SW 1271 (cell line): ENCODE data around the gene MTHFD1L.
"Not testable (repeated sequence)": the region's sequence is repeated elsewhere in the genome, so short reads cannot be mapped to it uniquely, and the experiment has no call there.

ENCODE experiments used
- DNase-seq, 2 experiments: peaks; one replicate each; lab custom pipeline; 2025; lab: John Stamatoyannopoulos, UW

The MTHFD1L gene

DNA sequence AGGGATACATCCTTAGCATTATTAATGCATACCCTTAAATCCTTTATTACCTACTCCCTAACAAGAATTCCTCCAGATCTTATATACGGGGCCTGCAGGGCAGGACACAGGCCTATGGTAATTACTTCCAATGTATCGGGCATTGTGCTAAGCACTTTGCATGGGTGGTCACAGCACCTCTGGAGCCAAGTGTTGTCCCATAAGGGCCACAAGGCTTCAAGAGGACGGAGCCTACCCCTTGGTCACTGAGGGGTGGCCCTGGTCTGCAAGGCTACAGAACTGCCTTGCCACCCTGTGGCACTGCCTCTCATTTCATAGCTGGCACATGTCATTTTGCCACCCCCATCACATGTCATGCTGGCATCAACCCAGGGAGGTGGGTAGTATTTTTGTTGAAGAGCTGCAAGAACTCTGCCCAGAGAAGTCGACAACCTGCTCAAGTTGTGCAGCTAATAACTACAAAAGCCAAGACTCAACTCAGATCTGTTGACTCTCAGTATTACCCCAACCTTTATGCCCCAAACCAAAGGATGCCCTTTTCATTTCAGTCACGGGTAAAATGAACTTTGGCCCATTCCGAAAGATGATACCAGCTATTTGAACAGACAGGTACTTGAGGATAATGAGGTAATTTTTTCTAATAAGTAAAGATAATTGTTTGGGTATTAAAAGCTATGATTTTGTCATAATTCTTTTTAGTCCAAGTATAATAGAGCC, 230.2 kb downstream of the MTHFD1L start:
- DNase-seq: no peak

DNA sequence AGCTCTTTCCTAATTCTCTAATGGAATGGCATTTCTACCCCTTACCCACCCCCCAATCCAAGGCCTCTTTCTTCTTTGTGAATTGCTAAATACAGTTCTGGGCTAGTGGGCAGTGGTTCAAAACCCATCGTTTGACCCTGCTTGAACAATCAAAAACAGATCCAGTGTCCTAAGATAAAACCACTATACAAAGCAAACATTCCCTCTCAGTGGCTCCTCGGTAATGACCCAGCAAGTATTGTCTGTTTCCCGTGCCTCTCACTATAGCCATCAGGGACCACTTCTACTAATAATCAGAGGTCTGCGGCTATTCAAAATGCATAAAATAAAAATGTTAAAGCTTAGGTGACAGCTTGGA, 230.7 kb downstream of the MTHFD1L start:
- no peak for DNase-seq

DNA sequence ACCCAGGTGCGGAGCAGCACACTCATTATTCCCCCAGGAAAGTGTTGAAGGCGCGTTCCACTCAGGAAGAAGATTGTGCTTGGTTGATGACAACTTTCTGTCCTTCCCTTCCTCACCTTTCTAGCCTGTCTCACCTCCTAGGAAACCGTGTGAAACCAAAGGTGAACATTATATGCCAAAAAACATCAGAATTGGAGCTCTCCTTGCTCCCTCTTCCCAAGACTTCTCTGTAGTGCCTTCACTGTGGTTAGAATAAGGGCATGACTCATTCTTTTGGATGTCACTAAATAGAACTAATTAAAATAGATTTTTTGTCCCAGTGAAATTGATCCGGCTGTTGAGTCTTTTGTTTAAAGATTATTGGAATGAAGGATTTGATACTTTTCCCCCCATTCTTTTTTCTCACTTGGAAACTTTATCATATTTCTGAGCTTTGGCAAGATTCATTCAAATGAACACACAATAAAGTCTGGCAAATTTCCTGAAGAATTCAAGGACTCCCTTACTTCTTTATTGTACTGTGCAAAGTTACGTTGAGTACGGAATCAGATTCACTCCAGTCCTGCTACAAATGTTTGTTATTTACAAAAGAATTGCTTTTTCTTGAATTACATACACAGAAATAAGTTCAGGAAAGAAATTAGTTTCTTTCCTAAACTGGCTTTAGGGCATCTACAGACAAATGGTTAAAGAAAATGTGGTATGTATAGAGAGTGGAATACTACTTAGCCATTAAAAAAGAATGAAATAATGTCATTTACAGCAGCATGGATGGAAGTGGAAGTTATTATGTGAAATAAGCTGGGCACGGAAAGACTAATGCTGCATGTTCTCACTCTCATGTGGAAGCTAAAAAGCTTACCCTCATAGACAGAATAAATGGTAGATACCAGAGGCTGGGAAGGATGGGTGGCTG, 231.4 kb downstream of the MTHFD1L start:
- DNase-seq: no peak

DNA sequence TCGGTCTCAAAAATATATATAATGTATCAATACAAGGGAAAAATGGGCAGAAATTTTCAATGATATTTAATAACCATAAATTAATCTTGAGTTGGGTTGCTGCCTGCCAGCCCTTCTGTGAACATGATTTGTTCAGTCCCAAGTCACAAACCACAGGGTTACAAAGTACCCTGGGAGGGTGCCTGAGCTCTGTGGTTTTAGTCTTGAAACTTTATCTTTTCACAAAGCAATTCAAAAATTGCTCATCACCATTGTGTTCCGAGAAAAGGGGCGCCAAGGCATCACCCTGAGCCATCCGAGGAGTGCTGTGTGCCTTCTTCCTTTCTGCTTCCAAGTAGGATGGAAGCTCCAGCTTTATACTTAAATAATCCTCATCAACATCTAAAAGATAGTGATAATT, 232.7 kb downstream of the MTHFD1L start:
- DNase-seq: no peak

DNA sequence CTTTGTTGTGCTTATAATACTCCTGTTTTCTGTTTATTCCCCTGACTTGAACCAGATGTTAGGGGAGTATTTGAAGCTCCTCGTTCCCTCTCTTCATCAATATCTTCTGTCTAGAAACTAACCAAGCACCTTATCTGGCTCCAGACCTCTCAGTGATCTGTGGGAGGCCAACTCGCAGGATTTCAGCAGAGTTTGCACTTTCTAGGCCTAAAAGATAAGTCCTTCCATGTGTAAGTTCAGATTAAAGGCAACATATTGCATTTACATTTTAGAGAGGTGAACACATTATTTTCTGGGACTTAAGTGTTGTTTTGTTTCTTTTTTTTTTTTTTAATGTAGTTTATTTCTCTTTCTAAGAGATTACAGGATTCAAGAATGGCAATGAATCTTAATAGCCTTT, 234.8 kb downstream of the MTHFD1L start:
- DNase-seq: no peak

DNA sequence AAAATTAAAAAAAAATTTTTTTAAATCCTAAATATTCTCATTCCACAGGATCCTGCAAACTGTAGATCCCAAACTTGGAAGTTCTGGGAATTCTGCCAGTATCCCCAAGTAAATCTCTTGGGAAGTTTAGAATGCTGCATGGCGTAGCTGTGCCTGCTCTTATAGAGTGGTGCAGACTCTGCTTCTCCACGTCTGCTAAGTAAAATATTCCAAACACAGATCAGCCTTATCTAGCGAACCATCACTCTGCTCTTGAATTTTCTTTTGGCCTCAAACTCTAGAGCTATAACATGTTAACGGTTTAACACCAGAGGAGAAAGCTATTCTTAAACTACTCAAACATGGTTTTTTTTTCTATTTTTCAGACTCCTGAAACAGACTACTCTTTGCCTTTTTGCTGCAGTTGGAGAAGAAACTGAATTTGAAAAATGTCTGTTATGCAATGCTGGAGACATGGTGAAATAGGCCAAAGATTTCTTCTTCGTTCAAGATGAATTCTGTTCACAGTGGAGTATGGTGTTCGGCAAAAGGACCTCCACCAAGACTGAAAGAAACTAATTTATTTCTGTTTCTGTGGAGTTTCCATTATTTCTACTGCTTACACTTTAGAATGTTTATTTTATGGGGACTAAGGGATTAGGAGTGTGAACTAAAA, 235.8 kb downstream of the MTHFD1L start:
- no peak for DNase-seq

DNA sequence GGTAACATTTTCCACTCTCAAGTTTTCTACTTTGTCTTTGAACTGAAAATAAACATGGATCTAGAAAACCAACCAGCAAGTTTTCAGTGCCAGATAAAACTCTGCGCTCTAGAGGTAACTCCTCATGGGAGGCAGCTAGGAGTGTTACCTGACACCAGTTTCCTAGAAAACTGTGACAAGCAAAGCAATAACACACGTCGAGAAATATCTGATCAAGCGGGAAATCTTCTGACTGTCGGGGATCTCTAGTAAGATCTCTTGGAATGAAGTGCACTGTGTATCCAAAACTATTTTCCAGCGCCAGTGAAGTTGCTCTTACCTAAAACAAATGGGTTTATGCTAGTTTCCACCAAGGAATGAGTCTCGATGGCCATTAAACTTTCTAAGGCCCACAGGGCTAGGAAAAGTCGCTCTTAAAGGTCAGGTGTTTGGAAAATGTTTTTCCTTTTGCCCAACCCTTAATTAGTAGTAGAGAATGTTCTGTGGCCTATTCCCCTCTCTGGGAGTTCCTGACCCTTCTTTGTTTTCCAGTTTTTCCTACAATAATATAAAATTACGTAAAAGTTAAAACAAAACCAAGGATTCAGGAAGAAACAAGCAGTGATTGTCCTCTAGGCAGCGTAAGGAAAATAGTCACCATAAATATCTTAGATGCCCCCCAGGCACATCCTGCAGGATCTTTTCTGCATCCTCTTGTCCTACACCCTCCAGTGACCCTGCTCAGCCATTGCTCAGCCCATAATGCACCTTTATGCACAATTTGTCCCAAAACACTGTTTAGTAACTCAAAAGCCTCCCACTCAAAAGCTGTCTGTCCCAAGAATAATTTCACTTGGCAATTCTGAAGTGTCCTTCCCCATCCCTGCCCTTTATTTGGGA, 236.6 kb downstream of the MTHFD1L start:
- DNase-seq: no peak

DNA sequence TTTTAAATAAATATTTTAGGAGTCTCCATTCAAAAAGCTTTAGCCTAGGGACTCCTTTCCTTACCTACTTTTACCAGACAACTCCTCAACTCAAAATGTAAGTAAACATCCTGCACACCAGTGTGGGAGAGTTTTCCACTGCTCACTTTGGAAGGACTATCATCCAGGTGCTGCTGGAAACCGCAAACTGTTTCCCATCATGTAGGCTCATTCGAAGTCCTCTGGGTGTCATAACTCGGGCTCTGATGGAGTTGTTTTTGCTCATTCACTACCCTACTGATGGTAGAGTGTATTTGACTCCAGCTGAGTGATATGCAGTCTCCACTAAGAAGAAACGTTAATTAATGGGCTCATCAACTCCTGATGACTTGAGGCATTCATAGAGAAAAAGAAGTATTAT, 237.8 kb downstream of the MTHFD1L start:
- no peak for DNase-seq

DNA sequence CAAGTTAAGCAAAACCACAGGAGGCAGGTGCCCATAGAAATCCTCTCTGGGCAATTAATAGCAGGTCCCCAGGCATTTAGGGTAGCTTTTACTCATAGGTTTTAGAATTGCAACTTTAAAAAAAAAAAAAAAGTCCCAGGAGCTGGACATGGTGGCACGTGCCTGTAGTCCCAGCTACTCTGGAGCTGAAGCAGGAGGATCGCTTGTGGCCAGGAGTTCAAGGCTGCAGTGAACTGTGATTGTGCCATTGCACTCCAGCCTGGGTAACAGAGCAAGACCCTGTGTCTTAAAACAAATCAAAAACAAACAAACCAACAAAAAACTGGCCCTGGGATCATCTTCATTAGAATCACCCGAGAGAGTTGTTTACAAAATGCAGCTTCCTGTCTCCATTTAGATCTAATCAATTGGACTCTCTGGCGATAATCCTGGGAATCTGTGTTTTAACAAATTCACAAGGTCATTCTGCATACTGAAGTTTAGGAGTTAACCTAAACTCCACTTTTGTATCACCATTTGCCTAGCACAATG, 242.5 kb downstream of the MTHFD1L start:
- no peak for DNase-seq

DNA sequence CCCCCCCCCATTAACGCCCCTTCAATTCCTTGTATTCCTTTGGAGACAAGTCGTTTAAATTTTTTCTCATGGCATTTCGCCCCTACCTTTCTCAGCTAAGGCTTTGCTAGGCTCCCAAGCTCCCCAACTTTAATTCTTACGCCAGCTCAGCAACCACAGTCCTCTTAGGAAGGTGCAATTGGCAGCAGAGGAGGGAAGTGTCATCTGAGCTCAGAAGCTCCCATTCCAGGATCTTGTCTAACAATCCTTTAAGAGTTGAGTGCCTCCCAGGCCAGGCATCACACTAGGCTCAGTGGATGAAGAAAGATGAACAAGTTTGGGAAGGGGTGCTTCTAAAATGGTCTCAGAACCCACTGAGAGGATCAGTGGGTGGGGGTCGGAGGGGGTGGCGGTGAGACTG, 243.0 kb downstream of the MTHFD1L start:
- no peak for DNase-seq

DNA sequence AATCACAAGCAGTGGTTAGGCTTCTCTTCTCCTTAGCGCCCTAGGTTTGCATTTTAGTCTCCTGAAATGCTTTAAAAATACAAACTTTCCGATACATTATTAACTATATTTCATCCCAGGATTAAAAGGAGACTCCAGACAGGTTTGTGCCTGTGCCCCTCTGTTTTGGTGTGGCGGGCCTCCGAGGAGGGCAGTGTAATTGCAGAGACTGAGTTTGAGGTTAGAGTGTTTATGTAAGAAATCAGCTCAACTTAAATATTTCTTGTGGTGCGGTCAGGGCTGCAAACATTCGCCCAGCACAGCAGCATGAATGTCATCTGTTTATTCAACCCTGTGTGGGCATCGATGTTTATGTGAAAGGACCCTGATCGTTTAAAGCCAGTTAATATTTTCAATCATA, 243.9 kb downstream of the MTHFD1L start:
- DNase-seq: no peak

DNA sequence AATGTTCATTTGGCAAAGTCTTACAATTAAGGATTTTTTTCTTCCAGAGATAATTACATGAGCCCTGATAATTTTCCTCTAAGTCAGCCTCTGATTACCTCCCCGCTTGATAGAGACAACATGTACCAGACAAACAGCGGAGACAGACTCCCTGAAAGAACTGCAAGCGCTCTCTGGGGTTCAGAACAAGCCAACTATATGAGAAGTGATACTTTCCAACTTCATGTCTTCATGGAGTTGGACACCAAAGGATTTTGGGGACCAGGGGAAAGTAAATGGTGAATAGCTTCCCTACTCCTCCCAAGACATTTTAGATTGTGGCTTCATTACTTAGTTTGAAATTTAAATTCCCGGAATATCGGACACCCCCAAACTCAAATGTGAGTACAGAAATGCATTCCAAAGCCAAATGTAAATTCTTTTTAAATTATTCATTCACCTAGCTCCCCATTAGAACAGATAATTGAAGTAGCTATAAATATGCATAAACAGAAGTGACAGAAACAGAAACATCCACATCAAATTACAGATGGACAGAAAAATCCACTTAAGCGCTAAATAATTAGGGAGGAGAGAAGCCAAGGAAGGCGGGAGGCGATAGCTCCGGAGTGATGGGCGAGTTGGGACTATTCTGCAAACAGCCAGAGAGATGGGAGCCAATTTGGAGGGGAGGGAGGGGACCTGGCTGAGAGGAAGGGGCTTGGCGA, 244.5 kb downstream of the MTHFD1L start:
- no peak for DNase-seq

DNA sequence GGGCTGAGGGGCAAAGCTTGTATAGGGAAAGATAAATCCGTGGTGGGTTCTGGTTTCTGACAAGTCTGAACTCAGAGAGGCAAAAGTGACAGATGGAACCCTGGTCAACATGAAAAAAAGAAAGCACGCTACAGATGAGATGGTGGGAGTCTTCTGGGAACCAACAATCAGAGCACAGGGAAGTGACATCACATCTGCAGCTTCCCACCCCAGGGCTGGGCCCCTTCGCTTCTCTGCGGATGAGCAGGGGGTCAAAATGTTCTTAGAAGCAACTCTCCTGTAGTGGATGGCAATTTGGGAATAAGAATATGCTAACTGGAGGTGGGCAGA, 245.0 kb downstream of the MTHFD1L start:
- no peak for DNase-seq

DNA sequence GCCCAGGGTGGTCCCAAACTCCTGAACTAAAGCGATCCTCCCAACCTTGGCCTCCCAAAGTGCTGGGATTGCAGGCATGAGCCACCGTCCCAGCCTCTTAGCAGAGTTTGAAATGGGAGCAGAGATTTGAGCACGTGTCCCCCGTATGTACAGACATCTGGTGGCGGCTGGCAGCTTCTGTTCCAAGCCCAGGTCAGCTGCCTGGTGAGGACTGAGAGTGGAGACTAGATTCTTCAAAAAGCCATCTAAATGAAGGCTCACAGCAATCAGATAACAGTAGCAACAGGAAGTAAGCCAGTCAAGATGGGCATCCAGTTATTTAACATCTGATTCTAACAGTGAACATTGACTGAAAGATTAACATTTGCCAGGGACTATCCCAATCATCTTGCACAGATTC, 246.2 kb downstream of the MTHFD1L start:
- no peak for DNase-seq

DNA sequence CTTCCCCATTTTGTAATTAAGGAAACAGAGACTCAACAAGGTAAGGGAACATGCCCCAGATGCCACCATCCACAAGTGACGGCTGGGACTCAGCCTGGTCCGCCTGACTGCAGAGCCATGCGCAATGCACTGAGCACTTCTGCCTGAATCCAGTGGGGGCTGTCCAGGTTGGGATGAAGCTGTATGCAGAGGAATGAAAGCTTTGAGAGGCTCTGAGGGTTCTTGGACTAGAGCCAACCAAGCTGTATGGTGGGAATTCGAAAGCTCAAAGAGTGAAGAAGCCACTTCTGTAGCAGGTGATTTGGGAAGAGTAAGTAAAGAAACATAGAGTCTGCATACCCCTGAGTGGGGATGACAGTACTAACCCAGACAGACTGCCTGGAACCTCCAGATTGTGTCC, 246.6 kb downstream of the MTHFD1L start:
- DNase-seq: no peak

DNA sequence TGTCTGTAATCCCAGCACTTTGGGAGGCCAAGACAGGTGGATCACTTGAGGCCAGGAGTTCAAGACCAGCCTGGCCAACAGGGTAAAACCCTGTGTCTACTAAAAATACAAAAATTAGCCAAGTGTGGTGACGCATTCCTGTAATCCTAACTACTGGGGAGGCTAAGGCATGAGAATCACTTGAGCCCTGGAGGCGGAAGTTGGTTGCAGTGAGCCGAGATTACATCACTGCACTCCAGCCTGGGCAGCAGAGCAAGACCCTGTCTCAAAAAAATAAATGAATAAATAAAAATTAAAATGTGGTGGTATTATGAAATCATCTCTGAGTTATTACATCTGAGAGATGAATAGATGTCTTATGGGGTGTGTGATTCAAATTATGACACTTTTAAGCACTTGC, 247.4 kb downstream of the MTHFD1L start:
- not testable (repeated sequence) for DNase-seq

DNA sequence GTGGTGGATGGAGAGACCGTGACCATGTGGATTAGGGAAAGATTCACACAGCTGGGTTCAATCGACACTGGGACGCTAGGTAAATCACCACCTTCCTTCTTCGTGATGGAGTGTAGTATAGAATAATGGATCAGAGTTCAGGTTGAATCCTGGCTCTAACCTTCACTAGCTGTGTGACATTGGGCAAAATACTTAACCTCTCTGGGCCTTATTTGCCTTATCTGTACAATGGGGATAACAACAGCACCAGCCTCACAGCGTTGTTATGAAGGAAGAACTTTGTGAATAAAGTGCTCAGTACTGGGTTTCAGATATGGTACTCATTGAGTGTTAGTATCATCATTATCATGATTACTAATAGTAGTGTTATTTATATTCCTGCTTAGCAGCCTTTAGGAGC, 248.1 kb downstream of the MTHFD1L start:
- no peak for DNase-seq

DNA sequence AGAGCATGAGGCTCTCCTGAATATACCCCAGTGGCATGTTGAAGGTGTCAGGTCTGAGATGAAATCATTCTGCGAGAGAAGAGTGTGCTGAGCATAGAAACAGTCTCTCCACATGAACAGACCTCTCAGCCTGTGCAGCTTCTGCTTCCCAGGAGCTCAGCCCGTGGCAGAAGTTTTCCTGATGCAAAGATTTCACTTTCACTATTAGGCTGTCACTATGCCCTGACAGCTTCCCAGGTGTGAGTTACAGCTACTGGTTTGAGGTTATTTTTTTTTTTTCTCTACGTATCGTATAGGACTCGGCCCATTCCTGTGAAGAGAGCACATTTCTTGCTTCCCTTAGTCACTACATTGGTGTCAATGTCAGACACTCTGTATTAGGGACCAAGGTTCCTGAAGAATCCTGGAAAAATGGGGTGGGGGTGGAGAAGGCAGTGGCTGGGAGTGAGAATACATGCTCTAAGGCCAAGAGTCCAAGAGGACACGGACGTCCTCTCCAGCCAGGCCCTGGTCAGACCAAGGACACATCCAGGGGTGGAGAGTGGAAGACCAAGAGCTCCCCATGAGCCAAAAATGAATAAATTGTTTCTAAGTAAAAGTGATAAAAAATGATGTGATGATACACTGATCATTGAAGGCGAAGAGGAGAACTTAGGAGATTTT, 253.1 kb downstream of the MTHFD1L start:
- DNase-seq: no peak

DNA sequence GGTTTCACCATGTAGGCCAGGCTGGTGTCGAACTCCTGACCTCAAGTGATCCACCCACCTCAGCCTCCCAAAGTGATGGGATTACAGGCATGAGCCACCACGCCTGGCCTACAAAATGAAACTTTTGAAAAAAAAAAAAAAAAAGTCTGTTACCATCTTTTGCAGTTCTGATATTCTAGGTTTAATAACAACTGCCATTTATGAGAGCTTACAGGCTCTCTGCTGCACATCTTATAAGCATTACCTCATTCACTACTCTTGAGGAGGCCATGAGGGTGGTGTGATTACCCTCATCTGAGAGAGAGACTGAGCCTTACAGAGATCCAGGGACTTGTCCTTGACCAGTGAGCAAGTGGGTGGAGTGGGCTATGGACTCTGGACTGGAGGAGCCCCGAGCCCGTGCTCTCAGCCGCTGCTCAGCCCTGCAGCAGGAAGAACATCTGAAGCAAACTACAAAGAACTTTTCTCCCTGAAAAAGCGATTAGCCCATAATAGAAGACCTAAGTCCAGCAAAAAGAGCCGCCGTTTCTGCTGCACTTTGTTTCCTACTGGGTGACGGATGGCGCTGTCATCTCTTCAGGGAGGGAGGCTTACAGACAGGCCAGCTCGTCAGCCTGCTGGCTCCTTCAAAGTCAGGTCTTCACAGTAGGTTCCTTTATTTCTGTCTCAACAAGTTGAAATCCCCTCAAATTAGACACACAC, 254.5 kb downstream of the MTHFD1L start:
- no peak for DNase-seq

DNA sequence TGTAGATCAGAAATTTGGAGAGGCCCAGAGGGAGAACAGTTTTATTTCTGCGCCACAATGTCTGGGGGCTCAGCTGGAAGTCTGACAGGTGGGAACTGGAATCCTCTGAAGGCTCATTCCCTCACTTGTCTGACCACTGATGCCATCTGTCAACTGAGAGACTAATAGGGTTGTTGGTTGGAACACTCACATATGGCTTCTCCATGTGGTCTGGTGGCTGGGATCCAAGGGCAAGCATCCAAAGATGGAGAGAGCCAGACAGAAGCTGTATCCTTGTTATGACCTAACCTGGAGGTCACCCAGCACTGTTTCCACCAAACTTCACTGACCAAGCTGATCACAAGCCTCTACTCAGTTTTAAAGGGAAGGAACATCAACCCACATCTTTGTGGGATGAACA, 256.4 kb downstream of the MTHFD1L start:
- no peak for DNase-seq
